Body of pancreas (tissue), 4 donors: ENCODE measurements around the gene GLT6D1.

Experiments used
- CTCF ChIP-seq, 7 experiments: fragments of 450-650 bp in 4 of 7; fragments of 200-600 bp in 3 of 7; sonication (generic) in 3 of 7; IDR thresholded peaks; one replicate each; pipeline ENCODE4 v1.5.1; 2016 to 2019; ENCODE audit warnings: antibody characterized with exemption in 7 of 7
- POLR2A ChIP-seq, 3 donors: fragments of 450-650 bp; IDR thresholded peaks; one replicate each; pipeline ENCODE4 v1.6.1; 2016; ENCODE audit warnings: antibody characterized with exemption in 3 of 3, mild to moderate bottlenecking in 2 of 3

GRCh38 chr9:135670721-135671590 lies 31.6 kb upstream of the GLT6D1 start:
- TF ChIP-seq CTCF (IDR thresholded peaks at IDR 0.05) (no peak), POLR2A (IDR thresholded peaks at IDR 0.05) (no peak)
